Measurements from ENCODE around the gene STEAP2. TPM values are rescaled to one million over a fixed set of nuclear protein-coding genes. Genes with fewer than 3 reads are reported as not detected.

STEAP2 gene
- total RNA-seq, 4 donors from 2014 or later = 2.9 to 13.2 (median 3.9) TPM

GRCh38 chr7:90242369-90243168 lies 31.0 kb downstream of the STEAP2 start:
- H3K27me3 ChIP-seq = no peaks in the 10 kb centered on the region
- no peak for TF ChIP-seq POLR2A (IDR thresholded peaks at IDR 0.05)
- TF ChIP-seq, protein P1, sequence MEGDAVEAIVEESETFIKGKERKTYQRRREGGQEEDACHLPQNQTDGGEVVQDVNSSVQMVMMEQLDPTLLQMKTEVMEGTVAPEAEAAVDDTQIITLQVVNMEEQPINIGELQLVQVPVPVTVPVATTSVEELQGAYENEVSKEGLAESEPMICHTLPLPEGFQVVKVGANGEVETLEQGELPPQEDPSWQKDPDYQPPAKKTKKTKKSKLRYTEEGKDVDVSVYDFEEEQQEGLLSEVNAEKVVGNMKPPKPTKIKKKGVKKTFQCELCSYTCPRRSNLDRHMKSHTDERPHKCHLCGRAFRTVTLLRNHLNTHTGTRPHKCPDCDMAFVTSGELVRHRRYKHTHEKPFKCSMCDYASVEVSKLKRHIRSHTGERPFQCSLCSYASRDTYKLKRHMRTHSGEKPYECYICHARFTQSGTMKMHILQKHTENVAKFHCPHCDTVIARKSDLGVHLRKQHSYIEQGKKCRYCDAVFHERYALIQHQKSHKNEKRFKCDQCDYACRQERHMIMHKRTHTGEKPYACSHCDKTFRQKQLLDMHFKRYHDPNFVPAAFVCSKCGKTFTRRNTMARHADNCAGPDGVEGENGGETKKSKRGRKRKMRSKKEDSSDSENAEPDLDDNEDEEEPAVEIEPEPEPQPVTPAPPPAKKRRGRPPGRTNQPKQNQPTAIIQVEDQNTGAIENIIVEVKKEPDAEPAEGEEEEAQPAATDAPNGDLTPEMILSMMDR (IDR thresholded peaks at IDR 0.05) = no peak
- TF ChIP-seq EP300 (IDR thresholded peaks at IDR 0.05) = no peak
- TF ChIP-seq POLR2AphosphoS5 (IDR thresholded peaks at IDR 0.05) = no peak
- no peaks in the 10 kb centered on the region for H3K9me3 ChIP-seq
- H3K4me3 ChIP-seq = no peak overlapping the region
- no peak overlapping the region for H3K27ac ChIP-seq
- DNase-seq (ENCODE audit: low spot score in 2 of 2) = no peak
- 91% methylated on average over 3 of the region's 3 CpGs for WGBS
- peaks cover 22% of the 10 kb centered on the region for H3K4me1 ChIP-seq
- no peaks in the 10 kb centered on the region for H3K36me3 ChIP-seq

DNA sequence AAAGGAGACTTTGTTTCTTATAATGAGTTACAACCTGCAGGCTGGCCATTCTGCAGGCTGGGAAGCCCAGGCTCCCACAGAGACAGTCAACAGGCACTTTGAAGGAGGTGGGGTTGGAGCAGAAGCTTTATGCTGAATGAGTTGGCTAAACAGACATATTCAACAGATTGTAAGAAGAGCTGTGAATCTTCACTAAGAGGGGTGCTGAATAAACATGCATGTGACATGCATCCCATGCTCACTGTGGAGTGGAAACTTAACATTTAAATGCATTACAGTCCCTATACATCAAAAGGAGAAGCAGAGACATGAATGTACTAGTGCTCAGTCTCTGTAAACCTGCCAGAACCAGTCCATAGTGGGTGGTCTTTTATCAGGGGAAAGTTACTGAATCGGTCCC lies 32.0 kb downstream of the STEAP2 start:
- H3K36me3 ChIP-seq = no peaks in the 10 kb centered on the region
- DNase-seq (ENCODE audit: low spot score in 2 of 2) = no peak
- no peak overlapping the region for H3K4me3 ChIP-seq
- no peak overlapping the region for H3K27ac ChIP-seq
- peaks cover 22% of the 10 kb centered on the region for H3K4me1 ChIP-seq
- H3K27me3 ChIP-seq = no peaks in the 10 kb centered on the region
- TF ChIP-seq, protein P1 (IDR thresholded peaks at IDR 0.05) = no peak
- TF ChIP-seq POLR2AphosphoS5 (IDR thresholded peaks at IDR 0.05) (no peak), EP300 (IDR thresholded peaks at IDR 0.05) (no peak), POLR2A (IDR thresholded peaks at IDR 0.05) (no peak)
- 69% methylated on average over 1 of the region's 1 CpG for WGBS
- no peaks in the 10 kb centered on the region for H3K9me3 ChIP-seq

GRCh38 chr7:90244565-90244908 lies 33.0 kb downstream of the STEAP2 start:
- DNase-seq (ENCODE audit: low spot score in 2 of 2) = no peak
- H3K4me3 ChIP-seq = peak overlapping the region; percentile 90
- no peak overlapping the region for H3K27ac ChIP-seq
- H3K36me3 ChIP-seq = no peaks in the 10 kb centered on the region
- 8% methylated on average over 6 of the region's 6 CpGs for WGBS
- TF ChIP-seq, protein P1 (IDR thresholded peaks at IDR 0.05) = no peak
- no peak for TF ChIP-seq EP300 (IDR thresholded peaks at IDR 0.05)
- TF ChIP-seq POLR2A (IDR thresholded peaks at IDR 0.05) = no peak
- no peak for TF ChIP-seq POLR2AphosphoS5 (IDR thresholded peaks at IDR 0.05)
- H3K27me3 ChIP-seq = no peaks in the 10 kb centered on the region
- no peaks in the 10 kb centered on the region for H3K9me3 ChIP-seq
- H3K4me1 ChIP-seq = peaks cover 22% of the 10 kb centered on the region

DNA sequence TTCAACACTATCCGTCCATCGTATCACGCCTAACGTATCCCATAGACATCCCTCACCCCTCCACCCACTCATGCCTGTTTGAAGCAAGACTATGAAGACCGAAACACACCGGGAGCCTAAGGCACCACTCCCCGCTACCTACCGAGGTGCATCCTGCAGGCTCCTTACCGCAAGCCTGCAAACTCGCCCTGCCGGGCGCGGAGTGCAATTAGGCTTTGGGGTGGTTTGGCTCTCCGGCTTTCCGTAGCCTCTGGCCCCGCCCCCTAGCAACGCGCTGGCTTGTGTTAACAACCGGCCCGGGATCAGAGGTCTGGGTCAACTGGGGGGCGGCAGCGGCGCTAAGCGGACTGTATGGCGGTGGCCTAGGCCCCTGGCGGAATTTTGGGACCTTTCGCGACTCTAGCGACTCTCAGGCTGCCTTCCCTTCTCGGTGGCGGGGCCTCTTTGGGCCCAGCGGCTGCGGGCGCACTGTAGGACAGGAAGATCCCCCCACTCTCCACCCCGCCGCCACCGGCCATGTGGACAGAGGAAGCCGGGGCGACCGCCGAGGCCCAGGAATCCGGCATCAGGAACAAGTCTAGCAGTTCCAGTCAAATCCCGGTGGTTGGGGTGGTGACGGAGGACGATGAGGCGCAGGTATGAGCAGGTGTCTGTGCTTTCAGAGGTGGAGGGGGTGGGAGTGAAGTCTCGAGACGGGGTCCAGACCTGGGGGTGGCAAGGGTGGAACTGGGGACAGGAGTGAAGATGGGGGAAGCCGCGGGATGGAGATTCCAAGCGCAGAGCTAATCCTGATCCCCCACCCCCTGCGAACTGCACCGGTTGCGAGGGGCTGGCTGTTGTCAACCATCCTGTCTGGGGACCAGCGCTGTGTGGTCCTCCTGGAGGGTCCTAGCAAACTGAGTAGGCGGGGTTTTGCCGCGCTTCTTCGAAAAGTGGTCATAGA lies 33.6 kb downstream of the STEAP2 start, which contains the start of gene CFAP69:
CFAP69 (plus strand) TSS at position 266 of the 943 bp plus-strand sequence; CDS start at position 517, 251 bp downstream.
- H3K27ac ChIP-seq = peak within 1 kb of the TSS; percentile 15
- DNase-seq (ENCODE audit: low spot score in 2 of 2) = peak; percentile 96 to 97
- WGBS = under 1% methylated on average over 50 of the region's 59 CpGs
- H3K27me3 ChIP-seq = no peaks in the 10 kb centered on the region
- TF ChIP-seq POLR2AphosphoS5 (IDR thresholded peaks at IDR 0.05) = peak in 1 of 3 donors; percentile 88
- no peak for TF ChIP-seq POLR2A (IDR thresholded peaks at IDR 0.05)
- TF ChIP-seq, protein P1 (IDR thresholded peaks at IDR 0.05) = peak; percentile 26 to 29
- no peaks in the 10 kb centered on the region for H3K36me3 ChIP-seq
- peak within 1 kb of the TSS; percentile 90 for H3K4me3 ChIP-seq
- H3K4me1 ChIP-seq = peaks cover 22% of the 10 kb centered on the region
- H3K9me3 ChIP-seq = no peaks in the 10 kb centered on the region

DNA sequence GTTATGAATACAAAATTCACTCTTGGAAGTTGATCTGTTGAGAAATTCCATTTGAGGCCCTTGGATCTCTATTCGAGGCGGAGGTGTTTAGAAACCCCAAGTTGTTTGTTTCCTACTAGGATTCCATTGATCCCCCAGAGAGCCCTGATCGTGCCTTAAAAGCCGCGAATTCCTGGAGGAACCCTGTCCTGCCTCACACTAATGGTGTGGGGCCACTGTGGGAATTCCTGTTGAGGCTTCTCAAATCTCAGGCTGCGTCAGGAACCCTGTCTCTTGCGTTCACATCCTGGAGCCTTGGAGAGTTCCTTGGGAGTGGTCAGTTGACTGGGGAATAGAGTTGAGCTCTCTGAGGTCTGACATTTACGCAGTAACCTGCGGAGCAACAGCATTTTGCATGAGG lies 34.6 kb downstream of the STEAP2 start:
- no peaks in the 10 kb centered on the region for H3K27me3 ChIP-seq
- H3K4me3 ChIP-seq = peak overlapping the region; percentile 90
- no peaks in the 10 kb centered on the region for H3K9me3 ChIP-seq
- TF ChIP-seq, protein P1 (IDR thresholded peaks at IDR 0.05) = no peak
- TF ChIP-seq POLR2AphosphoS5 (IDR thresholded peaks at IDR 0.05) = no peak
- no peak for TF ChIP-seq POLR2A (IDR thresholded peaks at IDR 0.05)
- TF ChIP-seq EP300 (IDR thresholded peaks at IDR 0.05) = no peak
- H3K27ac ChIP-seq = no peak overlapping the region
- peaks cover 22% of the 10 kb centered on the region for H3K4me1 ChIP-seq
- H3K36me3 ChIP-seq = no peaks in the 10 kb centered on the region
- WGBS = 30% methylated on average over 9 of the region's 9 CpGs
- DNase-seq (ENCODE audit: low spot score in 2 of 2) = peak in 1 of 2 donors; percentile 73

Data from suprapubic skin (tissue), 4 donors.